Stimulated activated CD4-positive, alpha-beta T cell treated with anti-CD3 and anti-CD28 coated beads, Interleukin-1b, Interleukin-23, amount 100 ng/mL, for 4 hours (primary cell): ENCODE results near the gene TMED3.
"Not testable (repeated sequence)": the region's sequence is repeated elsewhere in the genome, so short reads cannot be mapped to it uniquely, and the experiment has no call there.

Source experiments
- DNase-seq, 2 donors: peaks; one replicate each; pipeline ENCODE4 v3.0.0-alpha.2; 2020; ENCODE audit warnings: low read depth in 2 of 2

TMED3 gene

DNA sequence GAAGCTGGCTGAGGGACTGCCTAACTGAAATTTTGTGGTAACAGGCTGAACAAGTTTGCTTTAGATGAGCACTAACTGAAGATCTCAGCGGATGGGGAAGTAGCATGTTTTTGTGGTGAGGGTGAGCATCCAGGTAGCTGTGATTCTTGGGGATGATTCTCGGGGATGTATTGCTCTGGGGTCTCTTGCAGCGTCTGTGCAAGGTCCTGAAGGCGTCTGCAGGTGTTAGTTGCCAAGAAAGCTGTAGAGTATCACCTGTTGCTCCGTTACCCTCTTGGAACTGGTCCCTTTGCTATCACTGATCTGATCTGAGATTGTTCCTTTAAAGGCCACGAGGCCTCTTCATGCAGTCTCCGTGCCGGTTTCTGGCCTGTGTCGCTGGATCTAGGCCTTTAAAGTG is 6.0 kb downstream of the TMED3 start:
- DNase-seq, result no peak

DNA sequence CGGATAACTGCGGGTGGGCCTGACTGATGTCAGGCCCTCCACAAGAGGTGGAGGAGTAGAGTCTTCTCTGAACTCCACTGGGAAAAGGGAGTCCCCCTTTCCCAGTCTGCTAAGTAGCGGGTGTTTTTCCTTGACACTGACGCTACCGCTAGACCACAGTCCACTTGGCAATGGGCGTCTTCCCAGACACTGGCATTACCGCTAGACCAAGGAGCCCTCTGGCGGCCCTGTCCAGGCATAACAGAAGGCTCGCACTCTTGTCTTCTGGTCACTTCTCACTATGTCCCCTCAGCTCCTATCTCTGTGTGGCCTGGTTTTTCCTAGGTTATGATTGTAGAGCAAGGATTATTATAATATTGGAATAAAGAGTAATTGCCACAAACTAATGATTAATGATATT is 9.1 kb downstream of the TMED3 start:
- not testable (repeated sequence) for DNase-seq

DNA sequence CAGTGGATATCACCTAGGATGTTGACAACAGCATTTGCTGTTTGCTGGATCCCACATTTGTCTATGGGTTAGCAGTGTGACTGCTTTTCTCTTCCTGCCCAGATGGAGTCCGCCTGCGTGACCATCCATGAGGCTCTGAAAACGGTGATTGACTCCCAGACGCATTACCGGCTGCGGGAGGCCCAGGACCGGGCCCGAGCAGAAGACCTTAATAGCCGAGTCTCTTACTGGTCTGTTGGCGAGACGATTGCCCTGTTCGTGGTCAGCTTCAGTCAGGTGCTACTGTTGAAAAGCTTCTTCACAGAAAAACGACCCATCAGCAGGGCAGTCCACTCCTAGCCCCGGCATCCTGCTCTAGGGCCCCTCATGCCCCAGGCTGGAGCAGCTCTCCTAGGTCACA is 11.0 kb downstream of the TMED3 start:
- DNase-seq, result no peak

DNA sequence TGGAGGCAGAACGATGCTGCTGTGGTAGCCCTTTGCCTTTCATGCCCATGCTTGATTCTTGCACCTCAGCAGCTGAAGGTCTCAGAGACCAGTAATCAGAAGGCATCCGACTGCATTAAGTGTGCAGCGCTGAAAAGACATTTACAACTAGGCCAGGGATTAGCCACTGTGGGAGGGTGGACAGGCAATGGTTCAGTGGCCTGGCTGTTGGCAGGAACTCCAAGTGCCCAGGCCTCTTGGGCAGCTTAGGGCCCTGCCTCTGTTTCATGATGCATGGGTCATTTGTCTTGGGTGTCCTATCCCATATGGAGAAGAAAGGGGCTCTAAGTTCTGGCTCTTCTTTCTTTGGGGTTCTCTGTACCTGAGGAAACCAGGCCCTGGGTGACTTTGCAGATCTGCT is 11.4 kb downstream of the TMED3 start:
- DNase-seq, result no peak

DNA sequence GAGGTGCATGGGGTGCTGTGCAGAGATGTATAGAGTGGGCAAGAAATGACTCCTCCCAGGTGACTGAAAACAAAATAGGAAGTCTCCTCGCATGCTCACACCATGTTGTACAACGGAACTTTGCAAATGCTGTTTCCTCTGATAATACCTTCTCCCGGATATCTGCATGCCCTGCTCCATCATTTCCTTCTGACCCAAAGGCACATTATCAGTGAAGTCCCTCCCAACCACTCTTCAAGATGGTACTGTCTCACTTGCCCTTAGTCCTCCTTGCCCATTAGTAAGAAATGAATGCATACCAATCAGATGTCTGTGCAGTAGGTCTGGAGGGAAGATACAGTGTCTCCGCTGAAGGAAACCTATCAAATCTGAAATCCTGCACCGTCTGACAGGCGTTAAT is 12.0 kb downstream of the TMED3 start:
- DNase-seq, result no peak

DNA sequence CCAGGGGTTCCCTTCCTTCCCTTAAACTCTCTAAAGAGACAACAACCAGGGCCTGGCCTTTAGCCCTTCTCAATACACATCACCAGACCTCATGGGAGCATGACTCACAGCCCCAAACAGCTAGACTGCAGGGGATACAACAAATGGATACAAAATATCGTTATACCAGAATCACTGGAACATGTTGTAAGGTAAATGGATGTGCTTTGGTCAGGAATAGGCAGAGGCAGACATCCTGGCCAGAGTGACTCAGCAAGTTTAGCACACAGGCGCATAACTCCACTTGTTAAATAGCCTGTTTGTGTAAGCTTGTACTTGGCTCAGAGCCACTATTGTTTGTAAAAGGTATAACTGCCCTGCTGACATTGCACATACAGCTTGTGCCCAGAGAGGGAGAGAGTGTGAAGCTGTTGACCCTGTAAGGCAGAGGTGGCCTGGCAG is 18.3 kb downstream of the TMED3 start:
- no peak for DNase-seq

DNA sequence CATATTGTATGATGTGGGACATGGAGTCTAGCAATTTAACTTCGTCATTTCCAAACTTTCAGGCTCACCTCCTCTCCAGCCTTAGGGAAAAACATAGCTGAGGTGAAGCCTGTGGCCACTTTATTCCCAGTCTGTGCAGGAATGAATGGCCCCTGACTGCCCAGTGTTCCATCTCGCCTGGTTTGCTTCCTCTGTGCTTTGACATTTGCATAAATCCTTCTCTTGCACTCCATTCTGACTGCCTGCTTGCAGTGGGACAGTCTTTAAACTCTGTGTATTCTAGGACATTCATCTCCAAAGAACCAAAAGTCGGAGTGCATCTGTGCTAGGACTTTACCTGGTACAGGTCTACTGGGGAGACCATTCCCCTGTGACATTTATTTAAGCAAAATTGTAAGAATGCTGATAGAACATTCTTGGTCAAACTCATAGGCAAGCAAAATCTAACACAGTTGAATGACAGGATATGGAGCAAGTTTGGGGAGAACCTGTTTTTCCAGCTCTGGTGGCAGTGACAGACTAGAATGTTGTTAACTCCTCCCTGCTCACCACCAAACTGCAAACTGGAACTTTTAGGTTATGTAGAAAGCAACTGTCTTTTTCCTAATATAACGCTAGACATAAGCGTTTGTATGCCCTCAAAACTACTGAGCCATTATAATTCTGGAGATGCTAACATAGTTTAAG is 22.1 kb downstream of the TMED3 start:
- DNase-seq, result no peak

DNA sequence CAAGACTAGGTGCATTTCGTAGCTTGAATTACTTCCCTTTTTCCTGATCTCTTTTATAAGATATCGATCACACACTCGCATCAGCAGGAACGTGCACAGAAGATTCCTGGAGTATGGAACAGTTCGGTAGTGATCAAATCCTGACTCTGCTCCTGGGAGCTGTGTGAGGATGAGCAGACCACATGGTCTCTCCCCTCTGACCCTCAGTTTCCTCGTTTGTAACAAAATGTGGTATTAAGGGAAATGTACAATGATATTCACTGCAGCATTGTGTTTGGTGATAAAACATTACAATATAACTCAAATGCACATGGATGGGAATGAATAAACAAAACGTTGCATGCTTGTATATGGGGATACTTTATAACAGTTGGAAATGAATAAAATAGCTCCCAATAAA is 26.7 kb downstream of the TMED3 start:
- no peak for DNase-seq

DNA sequence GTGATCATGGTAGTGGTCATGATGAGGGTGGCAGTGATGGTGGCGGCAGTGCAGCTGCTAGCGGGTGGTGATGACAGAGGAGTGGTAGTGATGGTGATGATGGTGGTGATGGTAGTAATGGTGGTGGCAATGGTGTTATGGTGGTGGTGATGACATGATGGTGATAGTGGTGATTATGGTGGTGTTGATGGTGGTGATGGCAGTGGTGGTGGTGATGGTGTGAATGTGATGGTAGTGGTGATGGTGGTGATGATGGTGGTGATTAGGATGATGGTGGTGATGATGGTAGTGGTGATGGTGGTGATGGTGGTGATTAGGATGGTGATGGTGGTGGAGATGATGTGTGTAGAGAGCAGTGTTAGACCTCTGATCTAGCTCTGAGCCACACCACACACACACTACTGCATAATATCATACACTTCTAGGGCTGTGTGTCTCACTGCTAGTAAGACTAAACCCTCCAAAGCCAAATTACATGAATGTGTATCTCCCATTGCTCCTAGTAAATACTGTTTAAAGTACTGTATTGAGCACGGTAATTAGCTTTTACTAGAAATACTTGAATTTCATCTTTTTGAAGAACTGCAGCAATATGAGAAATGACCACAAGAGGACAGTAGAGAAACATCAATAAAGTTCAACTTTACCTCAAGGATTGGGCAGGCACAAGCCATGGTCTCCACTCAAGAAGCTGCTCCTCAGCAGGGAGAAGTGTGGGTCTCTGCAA is 28.8 kb downstream of the TMED3 start:
- no peak for DNase-seq

DNA sequence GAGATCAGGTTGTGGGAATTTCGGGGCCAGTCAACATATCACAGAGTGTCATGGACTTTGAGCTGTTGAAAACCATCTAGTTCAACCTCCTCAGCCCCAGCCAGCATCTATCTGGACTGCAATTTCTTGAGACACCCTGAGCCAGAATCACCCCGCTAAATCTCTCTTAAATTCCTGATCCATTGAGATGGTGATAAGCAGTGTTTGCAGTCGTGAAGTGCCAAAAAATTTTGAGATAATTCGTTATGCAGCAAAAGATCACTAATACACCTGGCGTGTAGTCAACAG is 29.3 kb downstream of the TMED3 start:
- no peak for DNase-seq

DNA sequence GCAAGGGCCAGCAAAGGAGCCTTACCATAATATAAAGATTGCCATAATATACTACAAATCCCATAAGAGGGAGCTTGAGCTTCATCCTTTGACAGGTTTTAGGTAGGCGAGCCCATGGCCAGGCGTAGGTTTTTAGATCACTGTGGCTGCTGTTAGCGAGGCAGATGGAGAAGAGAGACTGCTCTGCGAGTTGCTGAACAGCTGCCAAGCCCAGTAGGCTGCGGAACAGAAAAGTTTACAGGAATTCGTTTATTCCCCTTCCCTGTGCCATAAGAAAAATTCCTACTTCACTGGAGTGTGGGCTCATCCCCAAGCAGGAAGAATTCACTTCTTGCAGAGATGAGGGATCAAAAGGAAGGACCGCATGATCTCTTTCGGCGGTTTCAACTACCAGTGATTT is 30.5 kb downstream of the TMED3 start:
- DNase-seq, result no peak

DNA sequence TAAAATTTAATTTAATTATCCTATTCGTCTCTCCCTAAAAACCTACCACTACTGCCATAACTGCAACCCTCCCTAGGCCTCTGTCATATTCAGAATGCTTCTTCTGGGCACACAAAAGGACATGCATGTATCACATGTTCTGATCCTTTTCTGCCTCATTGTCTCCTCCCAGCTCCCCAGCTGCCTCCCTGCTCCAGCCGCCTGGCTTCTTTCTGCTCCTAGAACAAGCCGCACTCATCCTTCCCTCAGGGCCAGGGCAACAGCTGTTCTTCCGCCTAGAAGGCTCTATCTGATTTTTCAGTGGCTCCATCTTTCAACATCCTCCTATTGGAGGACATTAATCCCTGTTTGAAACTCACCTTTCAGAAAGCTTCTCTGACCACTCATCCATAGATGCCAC is 38.6 kb downstream of the TMED3 start:
- no peak for DNase-seq

DNA sequence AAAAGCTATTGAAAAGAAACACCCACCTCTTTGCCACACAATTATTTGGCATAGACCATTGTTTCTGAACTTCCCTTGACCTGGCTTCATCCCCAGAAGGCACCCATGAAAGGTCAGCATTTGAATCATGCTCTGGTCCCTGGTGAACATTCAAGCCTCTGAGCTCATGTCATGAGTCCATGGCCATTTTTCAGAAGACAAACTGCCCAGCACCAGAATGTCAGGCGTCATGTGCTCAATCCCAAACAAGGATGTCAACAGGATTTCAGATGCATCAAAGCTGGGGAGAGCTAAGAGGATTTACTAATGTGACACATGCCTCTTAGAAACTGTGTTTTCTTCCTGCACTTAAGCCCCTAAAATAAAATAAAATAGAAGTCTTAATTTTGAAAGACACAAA is 41.3 kb downstream of the TMED3 start:
- DNase-seq, result no peak

DNA sequence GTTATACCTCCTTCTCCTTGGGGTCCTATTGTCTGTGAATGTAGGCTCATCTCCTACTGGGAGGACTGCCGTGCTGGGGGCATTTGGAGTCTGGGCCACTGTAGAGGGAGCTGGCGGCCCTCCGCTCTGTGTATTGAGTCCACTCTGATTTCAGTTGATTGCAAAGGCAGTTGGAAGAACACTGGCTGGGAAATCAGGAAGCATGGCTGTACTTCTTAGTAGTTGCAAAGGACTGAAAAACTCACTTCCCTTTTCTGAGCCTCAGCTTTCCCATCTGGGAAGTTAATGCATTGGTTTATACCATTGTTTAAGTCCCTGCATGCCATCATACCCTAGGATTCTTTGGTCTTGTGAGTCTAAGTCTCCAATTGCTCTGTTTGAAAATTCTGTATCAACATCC is 46.7 kb downstream of the TMED3 start:
- DNase-seq, result no peak

DNA sequence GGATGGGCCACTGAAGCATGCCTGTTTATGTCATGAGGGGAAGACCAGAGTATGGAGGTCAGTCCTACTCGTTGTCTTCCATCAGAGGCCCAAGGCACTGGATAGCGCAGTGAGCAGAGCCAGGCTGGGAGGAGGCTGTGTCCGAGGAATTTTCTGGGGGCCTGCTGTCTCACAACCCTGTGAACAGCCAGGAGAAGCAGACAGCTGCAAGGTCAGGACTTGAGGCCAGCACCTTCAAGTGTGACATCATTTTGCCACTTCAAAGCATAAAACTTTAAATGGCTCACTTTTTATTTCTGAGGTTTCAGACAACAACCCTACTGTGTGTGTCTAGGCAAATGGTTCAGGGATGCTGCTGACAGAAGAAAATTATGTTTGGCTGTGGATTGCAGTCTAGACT is 47.2 kb downstream of the TMED3 start:
- DNase-seq, result no peak

DNA sequence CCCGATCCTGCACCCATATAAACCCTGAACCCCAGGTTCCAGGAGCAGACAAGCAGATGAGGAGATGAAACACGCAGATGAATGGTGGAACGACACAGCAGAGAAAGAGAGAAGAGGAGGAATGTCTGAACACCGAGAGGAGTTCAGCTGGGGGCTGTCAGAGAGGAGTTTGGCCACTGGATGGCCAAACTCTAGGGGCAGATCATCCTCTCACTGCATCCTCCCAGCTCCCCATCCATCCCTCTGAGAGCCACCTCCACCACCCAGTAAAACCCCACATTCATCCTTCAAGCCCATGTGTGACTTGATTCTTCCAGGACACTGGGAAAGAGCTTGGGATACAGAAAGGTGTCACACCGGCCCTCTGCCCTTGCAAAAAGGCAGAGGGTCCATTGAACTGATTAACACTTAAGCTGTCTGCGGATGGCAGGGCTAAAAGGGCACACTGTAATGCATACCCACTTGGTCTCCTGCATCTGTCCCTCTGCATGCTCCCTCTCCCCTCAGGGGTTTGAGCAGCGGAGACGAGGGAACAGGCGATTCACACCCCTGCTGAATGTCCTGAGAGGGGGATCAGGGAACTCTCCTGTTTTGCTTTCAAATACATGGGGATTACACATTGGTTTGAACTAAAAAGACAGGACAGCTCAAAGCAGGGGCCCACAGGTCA is 53.8 kb downstream of the TMED3 start:
- DNase-seq, result no peak

DNA sequence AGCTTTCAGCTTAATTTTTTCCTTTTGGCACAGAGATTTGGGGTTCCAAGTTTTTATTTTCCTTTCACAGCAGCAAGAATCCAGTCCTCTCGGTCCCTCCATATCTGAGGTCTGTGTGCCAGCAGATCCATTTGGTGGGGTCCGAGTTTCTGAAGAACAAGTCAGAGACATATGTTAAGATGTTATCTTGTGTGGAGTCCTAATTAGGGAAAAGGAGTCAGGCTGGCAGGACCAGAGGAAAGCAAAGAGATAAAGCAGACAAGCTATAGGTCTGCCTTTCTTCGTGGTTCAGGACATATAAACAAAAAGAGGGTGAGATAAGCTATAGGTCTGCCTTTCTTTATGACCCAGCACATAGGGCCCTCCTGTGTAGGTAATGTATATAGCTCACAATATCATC is 54.9 kb downstream of the TMED3 start:
- DNase-seq, result no peak

DNA sequence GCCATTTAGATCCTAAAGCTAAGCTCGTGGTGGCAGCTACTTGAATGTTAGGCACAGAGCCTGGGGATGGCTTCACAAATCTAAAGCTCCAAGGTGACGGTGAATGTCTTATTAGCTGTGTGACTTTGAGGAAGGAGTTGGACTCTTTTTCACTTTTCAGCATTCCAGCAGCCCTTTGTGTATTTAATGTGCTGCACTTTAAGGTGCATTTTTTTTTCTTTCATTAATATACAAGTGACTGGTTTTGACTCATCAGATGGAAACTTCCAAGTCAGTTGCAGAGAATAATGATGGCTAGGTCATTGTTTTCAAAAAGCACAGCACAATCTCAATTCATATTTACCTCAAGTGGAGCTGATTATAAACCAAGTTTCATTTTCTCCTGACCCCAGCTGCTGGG is 55.8 kb downstream of the TMED3 start:
- no peak for DNase-seq

DNA sequence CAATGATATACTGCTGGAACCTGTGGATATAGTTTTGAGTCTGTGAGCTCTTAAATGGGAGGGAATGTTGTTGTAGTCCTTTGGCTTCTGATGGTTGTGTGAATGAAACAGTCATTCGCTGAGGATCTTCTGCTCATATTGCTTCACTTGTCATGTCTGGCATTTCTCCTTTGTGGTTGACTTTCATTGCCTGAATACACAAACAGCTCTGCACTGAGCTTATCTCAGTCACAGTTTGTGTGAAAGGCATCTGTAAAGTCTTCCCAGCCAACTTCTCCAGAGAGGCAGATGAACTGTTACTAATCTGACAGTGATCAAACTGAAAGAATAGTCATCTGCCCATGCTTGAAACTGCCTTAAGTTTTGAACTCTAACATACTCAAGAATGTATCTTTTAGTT is 59.8 kb downstream of the TMED3 start:
- DNase-seq, result no peak

DNA sequence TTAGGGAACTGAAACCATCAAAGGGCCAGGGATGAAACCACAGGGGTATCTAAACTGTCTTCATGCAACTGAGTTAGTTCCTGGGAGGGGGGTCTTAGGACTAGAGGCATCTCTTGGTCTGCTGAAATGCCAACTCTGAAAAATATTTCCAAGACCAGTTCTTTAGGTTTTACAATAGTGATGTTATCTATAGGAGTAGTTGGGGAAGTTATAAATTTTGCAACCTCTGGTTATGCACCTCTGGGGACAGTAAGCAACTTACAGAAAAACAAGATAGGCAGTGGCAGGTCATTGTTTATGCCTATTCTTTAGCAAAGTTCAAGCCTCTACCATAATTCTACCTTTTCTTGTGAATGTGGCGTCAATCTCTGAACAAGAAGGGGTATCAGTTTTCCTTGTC is 60.7 kb downstream of the TMED3 start:
- no peak for DNase-seq

DNA sequence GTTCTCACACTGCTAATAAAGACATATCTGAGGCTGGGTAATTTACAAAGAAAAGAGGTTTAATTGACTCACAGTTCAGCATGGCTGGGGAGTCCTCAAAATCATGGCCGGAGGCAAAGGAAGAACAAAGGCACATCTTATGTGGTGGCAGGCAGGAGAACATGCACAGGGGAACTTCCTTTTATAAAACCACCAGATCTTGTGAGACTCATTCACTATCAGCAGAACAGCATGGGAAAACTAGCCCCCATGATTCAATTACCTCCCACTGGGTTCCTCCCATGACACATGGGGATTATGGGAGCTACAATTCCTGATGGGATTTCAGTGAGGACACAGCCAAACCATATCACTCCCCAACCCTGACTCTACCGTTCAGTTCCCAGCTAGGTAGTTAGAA is 61.5 kb downstream of the TMED3 start:
- no peak for DNase-seq
